HepG2 (cell line): ENCODE measurements around the gene PDE6C. TPM values are rescaled to one million over a fixed set of nuclear protein-coding genes. Genes with fewer than 3 reads are reported as not detected.

Experiments used
- ARID4A ChIP-seq: sonication (generic); formaldehyde crosslinking; IDR thresholded peaks from 2 replicates; pipeline ENCODE4 v1.5.0; 2020; ENCODE audit warnings: mild to moderate bottlenecking, missing genetic modification reagents, borderline replicate concordance
- ATF7 ChIP-seq, 2 experiments: fragments of 450-650 bp in 1 of 2; sonication (generic) in 1 of 2; formaldehyde crosslinking in 1 of 2; IDR thresholded peaks; 2 replicates each; pipeline versions ENCODE4 v1.4.0 to v1.6.1; 2016 to 2020; ENCODE audit warnings: antibody characterized with exemption in 1 of 2, mild to moderate bottlenecking in 1 of 2, missing genetic modification reagents in 1 of 2
- BORCS8-MEF2B ChIP-seq: sonication (generic); formaldehyde crosslinking; IDR thresholded peaks from 2 replicates; pipeline ENCODE4 v1.8.0; 2022; ENCODE audit warnings: mild to moderate bottlenecking, missing genetic modification reagents
- ETS1 ChIP-seq: sonication (generic); formaldehyde crosslinking; IDR thresholded peaks from 2 replicates; pipeline ENCODE4 v1.4.0; 2020; ENCODE audit warnings: missing genetic modification reagents
- MBNL3 ChIP-seq: fragments of 250-450 bp; sonication (Bioruptor Pico); conservative IDR thresholded peaks from 2 replicates; pipeline ENCODE4 v1.8.0; 2022; ENCODE audit warnings: mild to moderate bottlenecking, inconsistent platforms
- NPAS2 ChIP-seq: sonication (generic); formaldehyde crosslinking; IDR thresholded peaks from 2 replicates; pipeline ENCODE4 v1.8.0; 2022; ENCODE audit warnings: mild to moderate bottlenecking, missing genetic modification reagents, borderline replicate concordance
- NR1H2 ChIP-seq: sonication (generic); formaldehyde crosslinking; IDR thresholded peaks from 2 replicates; pipeline ENCODE4 v1.8.1; 2022; ENCODE audit warnings: low read depth, missing genetic modification reagents, borderline replicate concordance
- SPEN ChIP-seq: sonication (generic); formaldehyde crosslinking; IDR thresholded peaks from 2 replicates; pipeline ENCODE4 v1.5.1; 2020; ENCODE audit warnings: low read depth, mild to moderate bottlenecking, missing genetic modification reagents
- TCF12 ChIP-seq, 2 experiments: fragments of 450-650 bp in 1 of 2; sonication (generic) in 1 of 2; formaldehyde crosslinking in 1 of 2; IDR thresholded peaks; 2 replicates each; pipeline versions ENCODE4 v1.6.1 to v1.8.0; 2017 to 2022; ENCODE audit warnings: antibody characterized with exemption in 1 of 2, mild to moderate bottlenecking in 1 of 2, missing genetic modification reagents in 1 of 2, moderate library complexity in 1 of 2
- ZBTB3 ChIP-seq: sonication (generic); formaldehyde crosslinking; IDR thresholded peaks from 2 replicates; pipeline ENCODE4 v1.4.0; 2020; ENCODE audit warnings: low read depth, mild to moderate bottlenecking, moderate library complexity, missing genetic modification reagents, borderline replicate concordance
- ZBTB33 ChIP-seq: sonication (generic); formaldehyde crosslinking; IDR thresholded peaks from 2 replicates; pipeline ENCODE4 v1.4.0; 2020; ENCODE audit warnings: missing genetic modification reagents
- ZC3H13 ChIP-seq: sonication (generic); formaldehyde crosslinking; IDR thresholded peaks from 2 replicates; pipeline ENCODE4 v1.8.1; 2023; ENCODE audit warnings: mild to moderate bottlenecking, missing genetic modification reagents, moderate library complexity
- ZNF18 ChIP-seq: sonication (generic); formaldehyde crosslinking; IDR thresholded peaks from 2 replicates; pipeline ENCODE4 v1.8.0; 2022; ENCODE audit warnings: mild to moderate bottlenecking, missing genetic modification reagents; ENCODE audit not compliant: insufficient replicate concordance
- ZNF230 ChIP-seq: sonication (generic); formaldehyde crosslinking; IDR thresholded peaks from 2 replicates; pipeline ENCODE4 v1.4.0; 2020; ENCODE audit warnings: mild to moderate bottlenecking, missing genetic modification reagents
- ZNF674 ChIP-seq: sonication (generic); formaldehyde crosslinking; IDR thresholded peaks from 2 replicates; pipeline ENCODE4 v1.5.0; 2020; ENCODE audit warnings: low read depth, mild to moderate bottlenecking, missing genetic modification reagents
- ZNF740 ChIP-seq: sonication (generic); formaldehyde crosslinking; IDR thresholded peaks from 2 replicates; pipeline ENCODE4 v1.4.0; 2020; ENCODE audit warnings: missing genetic modification reagents
- polyA plus RNA-seq, 8 experiments: library from polyadenylated mRNA; depleted of rRNA in 3 of 8; stranded (reverse) in 7 of 8; unstranded in 1 of 8; fragments of >200 nt; fragmentation: Illumina TruSeq in 4 of 8; extraction: Trizol in 4 of 8; gene quantifications; 2 replicates each; pipeline versions ENCODE4 v1.2.1 to v1.2.3, GENCODE V29; 2011 to 2016; ENCODE audit warnings: low read depth in 4 of 8, missing spikeins in 1 of 8, mixed read lengths in 1 of 8; ENCODE audit not compliant: insufficient read depth in 1 of 8
- total RNA-seq, 5 experiments: library from RNA; depleted of rRNA; stranded (reverse); fragments of >200 nt; fragmentation: Illumina TruSeq; extraction: Trizol; gene quantifications; 2 replicates each; pipeline ENCODE4 v1.2.3, GENCODE V29; 2016; ENCODE audit warnings: low read depth in 1 of 5

The PDE6C gene
- total and polyA plus RNA-seq, 2 of the 13 experiments (the other 11 are each of a cell fraction or from before 2014, with no cell fraction given): 0.64 TPM; not detected in 1

GRCh38 chr10:93601146-93601773 is 11.1 kb upstream of the PDE6C start, which contains the start of gene RBP4 (continued):
- TF ChIP-seq ZNF740 (CRISPR knock-in tag) (no peak), ATF7 (IDR thresholded peaks at IDR 0.05) (no peak), ATF7 (CRISPR knock-in tag; IDR thresholded peaks at IDR 0.05) (no peak), ETS1 (CRISPR knock-in tag) (0 out of 2 replicates have a peak, but pooled peaks have one; percentile 46), ZC3H13 (CRISPR knock-in tag) (0 out of 2 replicates have a peak, but pooled peaks have one; percentile 72), ZNF674 (CRISPR knock-in tag) (0 out of 2 replicates have a peak, but pooled peaks have one; percentile 45), ZNF230 (CRISPR knock-in tag) (no peak), MBNL3 (CRISPR knock-in tag) (no peak), ZBTB3 (no peak), NR1H2 (CRISPR knock-in tag) (no peak; the same call in 1 of the 2 replicates), BORCS8-MEF2B (CRISPR knock-in tag) (peak; percentile 68; the same call in 1 of the 2 replicates), ZNF18 (peak; percentile 76), TCF12 (IDR thresholded peaks at IDR 0.05) (no peak), TCF12 (CRISPR knock-in tag; IDR thresholded peaks at IDR 0.05) (peak; percentile 63; the same call in 1 of the 2 replicates), ARID4A (CRISPR knock-in tag) (peak; percentile 77), NPAS2 (CRISPR knock-in tag) (no peak), SPEN (CRISPR knock-in tag) (peak; percentile 68), ZBTB33 (CRISPR knock-in tag) (no peak)
